GM12875 (cell line): Measurements from ENCODE around the gene CCDC187.

Experiments
- H3K4me3 ChIP-seq: one replicate; pipeline ENCODE4 v1.5.1; 2011; ENCODE audit warnings: low read depth, low read length, control low read depth
- CTCF ChIP-seq: IDR thresholded peaks from 2 replicates; pipeline ENCODE4 v1.5.1; 2011; ENCODE audit warnings: low read depth, mild to moderate bottlenecking, control low read depth, inconsistent platforms, low read length, moderate library complexity, borderline replicate concordance; ENCODE audit not compliant: insufficient read depth

The CCDC187 gene

DNA sequence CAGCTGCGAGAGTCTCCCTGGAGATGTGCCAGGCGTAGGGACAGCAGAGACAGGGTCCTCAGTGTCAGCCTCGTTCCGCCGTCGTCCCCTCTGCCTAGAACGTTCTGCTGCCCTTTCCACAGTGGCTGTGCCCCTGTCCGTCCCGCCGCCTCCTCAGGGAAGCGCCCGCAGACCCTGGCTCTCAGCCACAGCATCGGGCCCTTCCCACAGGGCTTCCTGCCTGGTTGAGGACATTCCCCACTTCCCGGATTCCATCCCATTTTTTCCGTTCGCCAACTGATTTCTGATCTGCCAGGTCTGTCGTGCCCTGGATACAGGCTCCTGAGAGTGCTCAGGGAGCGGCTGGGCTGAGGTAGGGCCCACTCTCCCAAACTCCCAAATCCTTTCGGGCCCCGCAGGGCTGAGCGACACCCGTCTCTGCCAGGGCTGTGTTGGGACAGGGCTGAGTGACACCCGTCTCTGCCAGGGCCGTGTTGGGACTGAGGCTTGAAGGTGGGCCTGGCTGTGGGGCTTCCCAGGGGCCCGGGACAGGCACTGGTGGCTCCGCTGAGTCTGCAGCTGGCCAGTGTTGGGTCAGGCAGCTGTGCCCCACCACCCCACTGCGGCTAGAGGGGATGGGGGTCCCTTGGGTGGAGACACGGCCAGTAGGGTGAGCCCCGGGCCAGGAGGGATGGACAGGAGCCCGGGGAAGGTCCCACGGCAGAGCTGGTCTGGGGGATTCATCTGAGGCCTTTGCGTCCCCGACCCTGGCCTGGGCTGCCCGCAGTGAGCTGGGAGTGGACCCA is 43.8 kb upstream of the CCDC187 start:
- H3K4me3 ChIP-seq: no peak overlapping the region
- TF ChIP-seq CTCF: no peak

DNA sequence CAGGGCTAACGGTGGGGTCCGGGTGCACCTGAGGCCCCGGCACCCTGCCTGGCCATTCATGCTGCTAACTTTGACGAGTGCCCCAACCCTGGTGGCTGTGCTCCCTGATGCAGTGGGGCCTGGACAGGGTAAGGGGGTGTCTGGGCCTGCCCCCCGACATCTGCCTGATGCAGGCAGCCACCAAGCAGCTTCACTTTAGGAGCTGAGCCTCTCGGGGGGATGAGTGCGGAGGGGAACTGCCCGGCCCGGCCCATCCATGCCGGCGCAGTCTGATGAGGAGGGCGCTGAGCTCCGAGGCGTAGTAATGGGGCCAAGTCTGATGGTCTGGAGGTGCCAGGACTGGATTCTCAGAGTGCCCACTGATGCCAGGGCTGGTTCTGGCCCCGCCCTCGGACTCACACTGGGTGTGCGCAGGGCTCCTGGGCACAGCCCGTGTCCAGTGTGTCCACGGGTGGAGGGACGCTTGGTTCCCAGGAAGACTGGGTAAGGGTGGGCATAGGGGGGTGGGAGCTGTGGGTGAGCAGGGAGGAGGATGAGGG is 43.1 kb upstream of the CCDC187 start:
- TF ChIP-seq CTCF: no peak
- no peak overlapping the region for H3K4me3 ChIP-seq

- H3K4me3 ChIP-seq: no peak overlapping the region
- TF ChIP-seq CTCF: no peak
These were observed 42.2 kb upstream of the CCDC187 start for GRCh38 chr9:136346157-136346481.

GRCh38 chr9:136345281-136346156 is 41.6 kb upstream of the CCDC187 start:
- H3K4me3 ChIP-seq: no peak overlapping the region
- no peak for TF ChIP-seq CTCF

DNA sequence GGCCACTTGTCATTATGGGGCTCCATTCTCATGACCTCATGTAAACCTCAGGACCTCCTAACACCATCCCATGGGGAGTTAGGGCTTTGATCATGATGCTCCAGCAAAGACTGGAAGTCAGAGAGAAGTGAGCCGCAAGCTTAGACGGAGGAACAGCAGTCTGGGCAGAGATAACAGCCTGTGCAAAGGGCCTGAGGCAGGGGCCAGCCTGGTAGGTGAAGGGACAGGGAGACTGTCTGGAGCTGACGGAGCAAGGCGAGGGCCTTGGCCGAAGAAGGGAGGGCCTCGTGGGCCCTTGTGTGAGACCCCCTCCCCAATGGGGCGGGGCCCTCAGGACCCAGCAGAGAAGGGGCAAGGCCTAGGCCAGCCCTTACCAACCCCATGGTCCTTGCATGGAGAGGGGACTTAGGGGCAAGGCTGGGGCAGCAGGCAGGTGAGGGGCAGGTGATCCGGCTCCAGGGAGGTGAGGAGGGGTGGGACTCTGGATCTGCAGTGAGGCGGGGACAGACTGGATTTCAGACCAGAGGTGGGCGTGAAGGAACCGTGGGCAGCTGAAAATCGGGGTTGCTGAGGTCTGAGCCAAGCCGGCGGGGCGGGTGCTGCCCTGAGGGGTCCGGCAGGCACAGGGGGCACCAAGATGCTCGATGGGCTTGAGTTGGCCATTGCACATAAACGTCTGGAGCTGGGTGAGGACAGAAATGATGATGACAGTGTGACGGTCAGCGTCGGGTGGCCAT is 40.8 kb upstream of the CCDC187 start:
- TF ChIP-seq CTCF: no peak
- no peak overlapping the region for H3K4me3 ChIP-seq

DNA sequence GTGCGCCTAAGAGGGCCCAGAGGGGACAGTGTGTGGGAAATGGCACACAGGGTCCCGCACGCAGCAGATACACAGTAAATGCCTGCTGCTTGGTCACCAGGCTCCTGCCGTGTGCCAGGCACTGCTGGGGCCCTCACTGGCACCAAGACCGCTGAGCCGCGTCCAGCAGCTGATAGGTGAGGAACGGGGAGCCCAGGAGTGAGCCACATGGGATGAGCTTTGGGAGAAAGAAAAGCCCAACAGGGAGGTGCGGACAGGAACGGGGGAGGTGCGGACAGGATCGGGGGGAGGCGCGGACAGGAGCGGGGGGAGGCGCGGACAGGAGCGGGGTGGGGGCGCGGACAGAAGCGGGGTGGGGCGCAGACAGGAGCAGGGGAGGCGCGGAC is 40.0 kb upstream of the CCDC187 start:
- H3K4me3 ChIP-seq: no peak overlapping the region
- TF ChIP-seq CTCF: no peak
